OCI-LY7 (cell line): ENCODE data around the gene C12orf42. TPM values are rescaled to one million over a fixed set of nuclear protein-coding genes. Genes with fewer than 3 reads are reported as not detected.

Experiments used
- BruUV-seq: library from RNA; stranded (reverse); fragments of 400-500 nt; replicated peaks from 2 replicates; lab custom pipeline; 2021; lab: Mats Ljungman, UMichigan
- CTCF ChIA-PET: fragments of 300-600 bp; sonication (Branson Sonifier 250); formaldehyde crosslinking; loops from one replicate; lab custom pipeline; 2022; ENCODE audit warnings: antibody characterized with exemption; ENCODE audit not compliant: unreplicated experiment; lab: Charles Lee
- POLR2A ChIA-PET: fragments of 300-600 bp; sonication (Branson Sonifier 250); formaldehyde crosslinking; loops from one replicate; lab custom pipeline; 2022; ENCODE audit warnings: antibody characterized with exemption; lab: Charles Lee
- DNase-seq: peaks from one replicate; pipeline ENCODE4 v3.0.0-alpha.2; 2015; ENCODE audit warnings: low spot score
- H2AFZ ChIP-seq: fragments of 200-600 bp; sonication (generic), shearing (Covaris generic); 2 replicates; pipeline ENCODE4 v1.6.1; 2014; ENCODE audit warnings: mild to moderate bottlenecking, antibody characterized with exemption, low read length, moderate library complexity
- H3K27ac ChIP-seq: fragments of 200-600 bp; sonication (generic); 2 replicates; pipeline ENCODE4 v1.5.1; 2014; ENCODE audit warnings: mixed run types, low read depth, mild to moderate bottlenecking, moderate library complexity, low read length, inconsistent platforms; ENCODE audit not compliant: poor library complexity, severe bottlenecking
- H3K36me3 ChIP-seq: fragments of 200-600 bp; sonication (generic); 2 replicates; pipeline ENCODE4 v1.6.1; 2014; ENCODE audit warnings: mild to moderate bottlenecking, antibody characterized with exemption, low read length, moderate library complexity, mixed read lengths; ENCODE audit not compliant: insufficient read depth
- H3K4me1 ChIP-seq: fragments of 200-600 bp; sonication (generic); 2 replicates; pipeline ENCODE4 v1.5.1; 2014; ENCODE audit warnings: mild to moderate bottlenecking, low read length; ENCODE audit not compliant: insufficient read depth, poor library complexity, severe bottlenecking
- H3K4me2 ChIP-seq: fragments of 200-600 bp; sonication (generic); 2 replicates; pipeline ENCODE4 v1.6.1; 2014; ENCODE audit warnings: mild to moderate bottlenecking, low read length
- H3K4me3 ChIP-seq: fragments of 200-600 bp; sonication (generic); 2 replicates; pipeline ENCODE4 v1.5.1; 2014; ENCODE audit warnings: mild to moderate bottlenecking, low read depth, low read length; ENCODE audit not compliant: poor library complexity, severe bottlenecking
- H3K79me2 ChIP-seq: fragments of 200-600 bp; sonication (generic); 2 replicates; pipeline ENCODE4 v1.6.1; 2016; ENCODE audit warnings: low read depth, mild to moderate bottlenecking, low read length, moderate library complexity, mixed read lengths; ENCODE audit not compliant: insufficient read depth
- H3K9me2 ChIP-seq: fragments of 200-600 bp; sonication (generic); 2 replicates; pipeline ENCODE4 v1.6.1; 2016; ENCODE audit warnings: mild to moderate bottlenecking, low read length, mixed read lengths; ENCODE audit not compliant: insufficient read depth
- H3K9me3 ChIP-seq: fragments of 200-600 bp; sonication (generic); 2 replicates; pipeline ENCODE4 v1.6.1; 2014; ENCODE audit warnings: mild to moderate bottlenecking, mixed run types, low read length, mixed read lengths
- H4K20me1 ChIP-seq: fragments of 200-600 bp; sonication (generic); 2 replicates; pipeline ENCODE4 v1.6.1; 2014; ENCODE audit warnings: mild to moderate bottlenecking, antibody characterized with exemption, low read length, moderate library complexity, mixed read lengths; ENCODE audit not compliant: insufficient read depth
- EZH2phosphoT487 ChIP-seq: fragments of 200-600 bp; sonication (generic); IDR thresholded peaks from 2 replicates; pipeline ENCODE4 v1.6.1; 2018; ENCODE audit warnings: low read depth, borderline replicate concordance, mild to moderate bottlenecking, mixed run types, antibody characterized with exemption, low read length, moderate library complexity, mixed read lengths
- intact Hi-C: fragments of 100-400 bp; cut with micrococcal nuclease; formaldehyde crosslinking; loops from one replicate; pipeline ENCODE4 v1.10.0; 2022; ENCODE audit not compliant: unreplicated experiment
- total RNA-seq, 2 experiments: library from RNA; depleted of rRNA in 1 of 2; stranded (reverse); fragments of >200 nt in 1 of 2; shearing (Covaris generic) in 1 of 2; gene quantifications; 2 replicates each; pipeline ENCODE4 v1.2.3, GENCODE V29; 2014 to 2022
- TF ChIP-seq, protein P1 (sequence below): fragments of 200-600 bp; sonication (generic); conservative IDR thresholded peaks from 2 replicates; pipeline ENCODE4 v1.5.1; 2014; ENCODE audit warnings: mild to moderate bottlenecking, antibody characterized with exemption, low read length, moderate library complexity, mixed read lengths

C12orf42 gene
- total RNA-seq, 2 experiments from 2014 or later: 1.2 TPM; not detected in 1

DNA sequence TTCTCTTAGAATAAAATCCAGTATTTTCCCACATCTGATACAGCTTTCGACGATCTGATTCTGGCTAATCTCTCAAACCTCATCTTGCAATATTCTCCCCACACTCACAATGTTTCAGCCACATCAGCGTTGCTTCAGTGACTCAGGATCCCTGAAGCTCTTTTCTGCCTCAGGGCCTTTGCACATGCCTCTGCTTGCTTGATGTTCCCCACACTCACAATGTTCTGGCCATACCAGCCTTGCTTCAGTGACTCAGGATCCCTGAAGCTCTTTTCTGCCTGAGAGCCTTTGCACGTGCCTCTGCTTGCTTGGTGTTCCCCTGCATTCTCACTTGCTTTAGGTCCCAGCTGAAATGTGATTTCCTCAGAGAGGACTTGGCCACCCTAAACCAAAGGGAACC is 2.6 kb downstream of the C12orf42 start:
- Histone ChIP-seq H3K79me2 (no peaks in the 10 kb centered on the region), H3K27ac (no peak overlapping the region), H3K9me3 (no peaks in the 10 kb centered on the region), H3K9me2 (no peaks in the 10 kb centered on the region), H3K4me3 (no peak overlapping the region), H3K36me3 (no peaks in the 10 kb centered on the region), H3K4me2 (no peak overlapping the region), H4K20me1 (no peaks in the 10 kb centered on the region), H2AFZ (no peak overlapping the region), H3K4me1 (no peaks in the 10 kb centered on the region)
- no TSS peak for BruUV-seq
- ChIA-PET CTCF (no interaction called here), POLR2A (interaction anchor here (0.5 to 1.0 kb wide), 3 partner anchors 66 to 287 kb away, joined by 3 to 5 read pairs (median 3); no protein-coding TSS in a partner anchor)
- intact Hi-C loops: no loop called here
- TF ChIP-seq, protein P1, sequence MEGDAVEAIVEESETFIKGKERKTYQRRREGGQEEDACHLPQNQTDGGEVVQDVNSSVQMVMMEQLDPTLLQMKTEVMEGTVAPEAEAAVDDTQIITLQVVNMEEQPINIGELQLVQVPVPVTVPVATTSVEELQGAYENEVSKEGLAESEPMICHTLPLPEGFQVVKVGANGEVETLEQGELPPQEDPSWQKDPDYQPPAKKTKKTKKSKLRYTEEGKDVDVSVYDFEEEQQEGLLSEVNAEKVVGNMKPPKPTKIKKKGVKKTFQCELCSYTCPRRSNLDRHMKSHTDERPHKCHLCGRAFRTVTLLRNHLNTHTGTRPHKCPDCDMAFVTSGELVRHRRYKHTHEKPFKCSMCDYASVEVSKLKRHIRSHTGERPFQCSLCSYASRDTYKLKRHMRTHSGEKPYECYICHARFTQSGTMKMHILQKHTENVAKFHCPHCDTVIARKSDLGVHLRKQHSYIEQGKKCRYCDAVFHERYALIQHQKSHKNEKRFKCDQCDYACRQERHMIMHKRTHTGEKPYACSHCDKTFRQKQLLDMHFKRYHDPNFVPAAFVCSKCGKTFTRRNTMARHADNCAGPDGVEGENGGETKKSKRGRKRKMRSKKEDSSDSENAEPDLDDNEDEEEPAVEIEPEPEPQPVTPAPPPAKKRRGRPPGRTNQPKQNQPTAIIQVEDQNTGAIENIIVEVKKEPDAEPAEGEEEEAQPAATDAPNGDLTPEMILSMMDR: no peak
- TF ChIP-seq EZH2phosphoT487: no peak
- DNase-seq: no peak

DNA sequence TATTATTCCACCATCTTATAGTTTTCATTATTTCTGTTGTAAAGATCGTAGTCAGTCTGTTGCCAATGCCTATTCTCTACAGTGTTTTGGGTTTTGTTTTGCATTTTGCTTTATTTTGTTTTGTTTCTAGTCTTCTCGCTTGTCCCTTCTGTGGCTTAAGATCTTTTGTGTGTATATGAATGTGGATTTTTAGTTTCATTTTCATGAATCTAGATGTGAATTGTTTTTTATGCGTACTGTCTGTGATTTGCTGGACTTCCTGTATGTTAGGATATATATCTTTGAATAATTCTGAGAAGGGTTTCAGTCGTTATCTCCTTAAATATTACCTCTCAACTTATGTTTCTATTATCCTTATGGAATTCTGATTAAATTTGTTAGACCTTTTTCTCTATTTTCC is 13.4 kb downstream of the C12orf42 start:
- ChIA-PET CTCF (no interaction called here), POLR2A (interaction anchor here (0.7 kb wide), 1 partner anchor 46 kb away, joined by 4 read pairs; no protein-coding TSS in a partner anchor)
- BruUV-seq: no TSS peak
- Histone ChIP-seq H3K27ac (no peak overlapping the region), H3K79me2 (no peaks in the 10 kb centered on the region), H3K4me1 (no peaks in the 10 kb centered on the region), H3K9me2 (no peaks in the 10 kb centered on the region; the same call in 1 of the 2 replicates), H3K4me3 (no peak overlapping the region), H2AFZ (no peak overlapping the region), H3K9me3 (no peaks in the 10 kb centered on the region), H3K4me2 (no peak overlapping the region), H3K36me3 (no peaks in the 10 kb centered on the region), H4K20me1 (no peaks in the 10 kb centered on the region)
- DNase-seq: no peak
- TF ChIP-seq EZH2phosphoT487: no peak
- TF ChIP-seq, protein P1: no peak
- intact Hi-C loops: no loop called here

DNA sequence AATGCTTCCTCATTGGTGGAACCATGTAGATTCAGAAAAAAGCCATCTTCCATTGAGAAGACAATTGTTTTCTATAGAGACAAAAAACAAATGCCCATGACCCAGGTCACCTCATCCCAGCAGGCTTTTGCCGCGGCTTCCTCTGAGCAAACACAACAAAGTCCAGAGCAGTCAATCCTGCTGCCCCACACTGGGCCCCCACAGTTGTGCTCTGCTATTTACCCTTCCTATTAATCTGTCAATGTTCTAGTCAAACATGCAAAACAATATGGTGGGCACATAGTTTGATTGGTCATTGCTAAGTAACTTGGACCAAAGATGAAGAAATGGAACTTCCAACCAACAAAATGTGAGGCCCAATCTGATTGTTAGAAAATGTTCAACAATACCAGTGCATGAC is 20.7 kb downstream of the C12orf42 start:
- intact Hi-C loops: no loop called here
- BruUV-seq: no TSS peak
- Histone ChIP-seq H3K79me2 (no peaks in the 10 kb centered on the region), H3K27ac (no peak overlapping the region), H3K4me2 (no peak overlapping the region), H3K9me3 (no peaks in the 10 kb centered on the region), H3K4me1 (no peaks in the 10 kb centered on the region), H3K36me3 (no peaks in the 10 kb centered on the region), H3K9me2 (no peaks in the 10 kb centered on the region), H2AFZ (no peak overlapping the region), H4K20me1 (no peaks in the 10 kb centered on the region), H3K4me3 (no peak overlapping the region)
- DNase-seq: no peak
- POLR2A ChIA-PET: interaction anchor here (0.6 kb wide), 1 partner anchor 1379 kb away, joined by 4 read pairs; no protein-coding TSS in a partner anchor
- no peak for TF ChIP-seq EZH2phosphoT487
- TF ChIP-seq, protein P1: no peak
- CTCF ChIA-PET: no interaction called here
